22Rv1 (cell line): ENCODE measurements around the gene LTBP2.

ENCODE experiments used
- CTCF ChIP-seq: fragments of 450-650 bp; IDR thresholded peaks from 2 replicates; pipeline ENCODE4 v1.5.1; 2017; ENCODE audit warnings: mild to moderate bottlenecking
- ZFX ChIP-seq: fragments of 450-650 bp; IDR thresholded peaks from 2 replicates; pipeline ENCODE4 v1.6.1; 2017; ENCODE audit warnings: antibody characterized with exemption, borderline replicate concordance

GRCh38 chr14:74567219-74567618 lies 44.8 kb downstream of the LTBP2 start:
- TF ChIP-seq CTCF (no peak), ZFX (no peak)
